ENCODE data around the gene RPL41. TPM values are rescaled to one million over a fixed set of nuclear protein-coding genes. Genes with fewer than 3 reads are reported as not detected.

Gene RPL41
- total and polyA plus RNA-seq, 10 of the 15 experiments (the other 5 are each of a cell fraction or from before 2014, with no cell fraction given), result 4,144 to 19,112 (median 8,004) TPM

- TF ChIP-seq ZNF687 (IDR thresholded peaks at IDR 0.05), result no peak
- no peak for TF ChIP-seq SRF (IDR thresholded peaks at IDR 0.05; ENCODE audit: low read depth in 2 of 2, low read length in 2 of 2)
- TF ChIP-seq REST (IDR thresholded peaks at IDR 0.05; ENCODE audit: low read depth, low read length), result no peak
- TF ChIP-seq POLR2AphosphoS2 (IDR thresholded peaks at IDR 0.05; ENCODE audit: low read depth, low read length), result peak; percentile 4
- TF ChIP-seq BCL3 (IDR thresholded peaks at IDR 0.05; ENCODE audit: borderline replicate concordance, insufficient read depth, low read depth, low read length, poor library complexity, severe bottlenecking), result peak; percentile 41
- no peak for TF ChIP-seq MEF2A (IDR thresholded peaks at IDR 0.05; ENCODE audit: insufficient read depth, low read depth, low read length)
- TF ChIP-seq SP1 (IDR thresholded peaks at IDR 0.05; ENCODE audit: low read depth, low read length), result no peak
- no peak for TF ChIP-seq BCL11A (IDR thresholded peaks at IDR 0.05; ENCODE audit: low read depth, low read length)
- TF ChIP-seq E4F1 (IDR thresholded peaks at IDR 0.05; ENCODE audit: borderline replicate concordance, partially characterized antibody), result no peak
- TF ChIP-seq POU2F2 (IDR thresholded peaks at IDR 0.05; ENCODE audit: borderline replicate concordance, low read depth, low read length), result no peak
- TF ChIP-seq CBX5 (IDR thresholded peaks at IDR 0.05; ENCODE audit: low read depth), result no peak
- no peak for TF ChIP-seq BHLHE40 (IDR thresholded peaks at IDR 0.05; ENCODE audit: borderline replicate concordance in 1 of 2, low read depth in 2 of 2, low read length in 1 of 2)
- no peak for TF ChIP-seq ZNF384 (IDR thresholded peaks at IDR 0.05; ENCODE audit: borderline replicate concordance, low read depth, low read length)
- TF ChIP-seq MTA3 (IDR thresholded peaks at IDR 0.05; ENCODE audit: borderline replicate concordance, low read length), result 0 out of 2 replicates have a peak, but pooled peaks have one; percentile 61
- peak; percentile 2 for TF ChIP-seq POLR2A (IDR thresholded peaks at IDR 0.05; ENCODE audit: low read depth, low read length)
- TF ChIP-seq YY1 (IDR thresholded peaks at IDR 0.05; ENCODE audit: low read depth, low read length), result no peak
- TF ChIP-seq NR2C2 (IDR thresholded peaks at IDR 0.05; ENCODE audit: borderline replicate concordance, control insufficient read depth, insufficient read length, low read depth), result no peak
- TF ChIP-seq TBL1XR1 (IDR thresholded peaks at IDR 0.05; ENCODE audit: low read depth, low read length), result no peak
Measured at GRCh38 chr12:56159482-56160192, 43.2 kb downstream of the RPL41 start (continued).
